Adrenal gland (tissue), 5 donors: ENCODE results near the gene SBF2.
"Not testable (repeated sequence)": the region's sequence is repeated elsewhere in the genome, so short reads cannot be mapped to it uniquely, and the experiment has no call there.

ENCODE experiments used
- POLR2A ChIP-seq, 2 donors: fragments of 450-650 bp; IDR thresholded peaks; one replicate each; pipeline ENCODE4 v1.6.1; 2017; ENCODE audit warnings: antibody characterized with exemption in 2 of 2, mild to moderate bottlenecking in 2 of 2, moderate library complexity in 1 of 2
- TF ChIP-seq, protein P1 (sequence below), 6 experiments: fragments of 450-650 bp in 4 of 6; fragments of 200-600 bp in 2 of 6; sonication (generic) in 1 of 6; IDR thresholded peaks; 1 replicate in 5 of 6; 2 replicates in 1 of 6; pipeline versions ENCODE4 v1.5.1 to v1.8.0; 2016 to 2021; ENCODE audit warnings: antibody characterized with exemption in 6 of 6, mild to moderate bottlenecking in 2 of 6, moderate library complexity in 1 of 6
- donor health status: DM: no; HTN: no; CAD: no.

DNA sequence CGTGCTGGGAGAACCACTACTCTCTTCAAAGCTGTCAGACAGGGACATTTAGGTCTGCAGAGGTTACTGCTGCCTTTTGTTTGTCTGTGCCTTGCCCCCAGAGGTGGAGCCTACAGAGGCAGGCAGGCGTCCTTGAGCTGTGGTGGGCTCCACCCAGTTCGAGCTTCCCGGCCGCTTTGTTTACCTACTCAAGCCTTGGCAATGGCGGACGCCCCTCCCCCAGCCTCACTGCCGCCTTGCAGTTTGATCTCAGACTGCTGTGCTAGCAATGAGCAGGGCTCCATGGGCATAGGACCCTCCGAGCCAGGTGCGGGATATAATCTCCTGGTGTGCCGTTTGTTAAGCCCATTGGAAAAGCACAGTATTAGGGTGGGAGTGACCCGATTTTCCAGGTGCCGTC, 62.2 kb downstream of the SBF2 start:
- TF ChIP-seq, protein P1, sequence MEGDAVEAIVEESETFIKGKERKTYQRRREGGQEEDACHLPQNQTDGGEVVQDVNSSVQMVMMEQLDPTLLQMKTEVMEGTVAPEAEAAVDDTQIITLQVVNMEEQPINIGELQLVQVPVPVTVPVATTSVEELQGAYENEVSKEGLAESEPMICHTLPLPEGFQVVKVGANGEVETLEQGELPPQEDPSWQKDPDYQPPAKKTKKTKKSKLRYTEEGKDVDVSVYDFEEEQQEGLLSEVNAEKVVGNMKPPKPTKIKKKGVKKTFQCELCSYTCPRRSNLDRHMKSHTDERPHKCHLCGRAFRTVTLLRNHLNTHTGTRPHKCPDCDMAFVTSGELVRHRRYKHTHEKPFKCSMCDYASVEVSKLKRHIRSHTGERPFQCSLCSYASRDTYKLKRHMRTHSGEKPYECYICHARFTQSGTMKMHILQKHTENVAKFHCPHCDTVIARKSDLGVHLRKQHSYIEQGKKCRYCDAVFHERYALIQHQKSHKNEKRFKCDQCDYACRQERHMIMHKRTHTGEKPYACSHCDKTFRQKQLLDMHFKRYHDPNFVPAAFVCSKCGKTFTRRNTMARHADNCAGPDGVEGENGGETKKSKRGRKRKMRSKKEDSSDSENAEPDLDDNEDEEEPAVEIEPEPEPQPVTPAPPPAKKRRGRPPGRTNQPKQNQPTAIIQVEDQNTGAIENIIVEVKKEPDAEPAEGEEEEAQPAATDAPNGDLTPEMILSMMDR (IDR thresholded peaks at IDR 0.05), result not testable (repeated sequence)
- not testable (repeated sequence) for TF ChIP-seq POLR2A (IDR thresholded peaks at IDR 0.05)
